ENCODE measurements around the gene DLX4.

DLX4 gene

GRCh38 chr17:49990331-49990730, 21.3 kb downstream of the DLX4 start:
- DNase-seq = no peak

GRCh38 chr17:49990921-49991320, 21.9 kb downstream of the DLX4 start:
- DNase-seq = no peak

- no peak for DNase-seq
Observed at GRCh38 chr17:49991409-49991808, 22.4 kb downstream of the DLX4 start.

DNA sequence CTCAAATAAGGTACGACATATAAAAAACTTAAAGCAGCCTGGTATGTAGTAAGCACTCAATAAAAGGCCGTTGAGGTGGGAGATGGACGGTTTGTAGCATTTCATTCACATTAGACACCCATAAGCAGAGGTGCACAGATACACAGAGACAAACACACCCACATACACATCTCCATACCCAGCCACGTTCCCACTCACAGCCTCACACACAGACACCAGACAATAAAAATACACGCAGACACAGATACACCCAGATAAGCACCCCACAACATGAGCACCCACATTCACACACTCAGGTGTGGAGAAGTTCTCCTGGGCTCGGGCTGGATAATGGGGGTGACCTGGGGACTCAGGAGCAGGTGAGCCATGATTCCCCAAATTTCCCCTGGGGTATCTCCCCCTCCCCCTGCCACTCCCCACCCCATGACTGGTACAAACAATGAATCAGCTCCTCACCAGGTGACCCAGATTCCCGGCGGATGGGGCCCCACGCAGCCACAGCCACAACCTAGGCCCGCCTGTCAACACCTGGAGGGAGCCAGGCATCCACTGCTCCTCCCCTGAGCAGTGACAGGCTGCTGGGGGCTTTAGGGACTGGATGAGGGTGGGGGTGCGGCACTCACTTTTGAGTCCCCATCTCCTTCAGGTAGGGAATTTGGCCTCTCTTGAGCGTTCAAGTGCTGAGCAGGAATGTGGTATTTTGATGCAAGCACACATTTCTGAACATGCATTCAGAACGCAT, 23.4 kb downstream of the DLX4 start:
- DNase-seq = no peak

DNA sequence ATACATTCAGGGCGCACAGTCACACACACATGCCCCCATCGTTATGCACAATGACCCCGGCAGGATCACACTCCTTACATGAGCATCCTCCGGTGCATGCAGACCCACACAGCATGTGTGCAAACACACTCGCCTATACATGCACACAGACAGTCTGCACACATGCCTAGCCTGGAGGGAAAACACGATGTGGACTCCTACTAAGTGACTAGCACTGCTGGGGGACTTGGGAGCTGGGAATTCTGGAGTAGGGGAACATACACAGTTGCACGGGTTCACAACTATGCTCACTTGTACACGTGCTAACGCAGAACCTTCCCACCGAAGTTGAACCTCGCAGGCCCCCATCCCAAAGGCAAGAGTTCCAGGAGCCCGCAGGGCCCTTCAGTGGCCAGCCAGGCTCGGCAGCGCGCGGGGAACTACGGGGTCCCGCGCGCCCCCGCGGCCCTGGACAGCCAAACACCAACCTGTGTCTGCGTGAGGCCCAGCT, 24.0 kb downstream of the DLX4 start:
- no peak for DNase-seq

DNA sequence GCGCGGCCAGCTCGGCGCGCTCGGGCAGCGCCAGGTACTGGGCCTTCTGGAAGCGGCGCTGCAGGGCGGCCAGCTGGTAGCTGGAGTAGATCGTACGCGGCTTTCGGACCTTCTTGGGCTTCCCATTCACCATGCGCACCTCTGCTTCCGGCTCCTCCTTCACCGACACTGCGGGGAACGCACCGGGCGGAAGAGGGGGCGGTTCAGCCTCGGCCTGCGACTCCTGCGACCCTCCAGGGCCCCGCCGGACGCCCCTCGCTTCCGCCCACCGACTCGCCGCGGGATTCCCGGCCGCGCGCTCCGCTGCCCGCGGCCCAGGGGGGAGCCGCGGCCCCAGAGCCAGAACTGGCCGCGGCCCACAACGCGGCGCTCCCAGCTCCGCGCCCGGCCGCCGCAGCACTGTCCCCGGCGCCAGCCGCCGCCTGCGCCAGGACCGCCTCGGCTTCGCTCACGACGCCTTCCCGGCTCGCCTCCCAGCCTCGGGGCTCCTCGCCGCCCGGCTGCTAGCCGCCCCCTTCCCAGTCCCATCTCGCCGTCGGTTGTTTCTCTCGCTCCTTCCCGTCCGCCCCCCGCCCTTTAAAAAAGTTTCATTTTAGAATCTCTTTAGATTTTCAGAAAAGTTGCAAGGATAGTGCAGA, 24.6 kb downstream of the DLX4 start:
- no peak for DNase-seq

GRCh38 chr17:49994085-49995054, 25.4 kb downstream of the DLX4 start:
- no peak for DNase-seq

GRCh38 chr17:49995055-49995738, 26.2 kb downstream of the DLX4 start, which contains the start of gene DLX3:
Gene DLX3 (minus strand): TSS chr17:49995224. CDS start chr17:49994998, 226 bp downstream.
- no peak for DNase-seq

DNA sequence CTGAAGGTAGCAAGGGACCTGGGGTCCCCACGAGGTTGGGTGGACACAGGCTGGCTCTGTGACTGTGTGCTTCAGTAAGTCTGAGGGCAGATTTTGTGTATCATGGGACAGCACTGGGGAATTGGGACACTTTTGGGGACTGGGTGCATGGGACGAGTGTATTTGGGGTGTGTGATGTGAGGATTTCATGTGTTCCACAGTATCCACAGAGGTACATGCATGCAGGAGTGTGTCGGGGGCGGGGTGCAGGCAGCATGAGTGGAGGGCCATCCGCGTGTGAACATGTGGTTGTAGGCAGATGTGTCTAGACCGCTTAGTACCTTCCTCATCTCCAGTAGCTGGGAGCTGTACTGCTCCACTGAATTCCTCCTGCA, 27.1 kb downstream of the DLX4 start:
- DNase-seq = no peak

DNA sequence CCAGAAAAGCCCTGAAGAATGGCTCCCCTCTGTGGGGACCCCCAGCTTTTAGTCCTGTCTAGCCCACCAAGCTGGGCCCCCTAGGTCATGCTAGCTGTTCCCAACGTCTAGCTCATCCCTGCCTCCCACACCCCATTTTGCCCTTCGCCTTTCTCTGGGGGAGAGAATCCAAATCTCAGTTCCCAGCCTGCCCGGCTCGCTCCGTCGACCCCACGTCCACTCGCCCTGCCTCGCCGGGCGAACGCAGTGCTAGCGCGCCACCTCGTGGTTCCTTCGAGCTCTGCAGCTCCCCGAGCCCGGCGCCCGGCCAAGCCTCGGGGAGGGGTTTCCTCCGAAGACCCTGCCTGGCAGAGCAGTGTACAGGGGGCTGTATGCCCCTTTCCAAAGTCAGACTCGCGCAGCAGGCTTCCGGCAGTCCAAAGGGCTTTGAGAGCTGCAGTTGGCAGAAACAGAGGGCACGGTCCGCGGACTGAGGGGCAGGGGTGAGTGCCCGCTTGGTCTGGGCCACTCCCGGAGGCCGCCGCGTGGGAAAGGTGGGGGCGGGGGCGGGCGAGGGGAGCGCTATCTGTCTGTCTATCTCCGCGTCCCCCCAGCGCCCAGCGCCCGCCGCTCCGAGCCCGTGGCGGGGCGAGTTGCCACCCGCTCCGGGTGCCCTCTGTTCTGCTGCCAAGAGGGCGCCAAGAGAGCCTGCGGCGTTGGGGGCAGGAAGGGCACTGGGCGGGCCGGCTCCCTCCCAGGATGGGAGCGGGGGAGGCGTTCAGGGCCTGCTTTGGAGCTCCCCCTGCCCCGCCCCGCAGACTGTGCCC, 27.7 kb downstream of the DLX4 start:
- DNase-seq = peak in 1 of 2 experiments; percentile 26

DNA sequence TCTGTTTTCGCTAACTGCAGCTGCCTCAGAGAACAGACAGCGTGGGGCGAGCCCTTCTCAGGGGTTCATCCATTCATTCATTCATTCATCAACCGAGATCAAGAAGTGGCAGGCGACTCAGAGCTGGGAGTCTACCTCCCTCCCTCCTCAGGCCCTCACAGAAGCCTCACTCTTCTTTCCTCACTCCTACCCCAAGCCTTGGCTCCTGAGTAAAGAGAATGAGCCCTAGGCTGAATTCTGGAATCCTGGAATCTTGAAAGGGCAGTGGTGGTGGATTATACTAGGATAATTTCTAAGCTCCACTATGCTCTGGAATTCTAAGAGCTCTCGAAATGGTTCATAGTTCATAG, 28.3 kb downstream of the DLX4 start:
- DNase-seq = no peak

GRCh38 chr17:49997773-49998703, 29.0 kb downstream of the DLX4 start:
- DNase-seq = peak; percentile 57 to 75

DNA sequence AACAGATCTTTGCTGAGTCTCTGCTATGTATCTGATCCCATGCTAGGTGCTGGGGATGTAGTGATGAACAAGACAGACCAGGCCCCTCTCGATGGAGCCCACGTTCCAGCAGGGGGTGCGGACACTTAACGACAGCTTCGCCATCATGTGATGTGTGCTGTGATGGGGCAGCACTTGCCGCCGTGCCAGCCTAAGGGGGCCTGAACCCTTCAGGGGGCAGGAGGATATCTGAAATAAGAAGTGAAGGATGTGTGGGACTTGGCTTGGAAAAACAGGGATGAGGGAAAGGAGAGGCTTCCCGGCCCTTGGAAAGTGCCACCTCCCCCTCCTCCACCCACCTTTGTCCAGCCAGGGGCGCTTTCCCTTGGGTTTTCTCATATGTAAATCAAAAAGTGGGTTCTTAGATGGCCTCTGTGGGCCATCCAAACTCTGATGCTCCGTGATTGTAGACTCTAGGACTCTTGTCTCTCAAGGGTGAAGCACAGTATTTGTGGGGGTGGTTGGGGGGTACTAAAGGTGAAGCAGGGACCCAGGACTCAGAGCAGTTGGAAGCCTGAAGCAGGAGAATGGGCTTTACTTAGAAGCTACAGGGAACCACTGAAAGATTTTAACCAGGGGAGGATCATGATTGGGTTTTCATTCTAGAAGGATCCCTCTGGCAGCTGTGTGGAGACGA, 30.0 kb downstream of the DLX4 start:
- no peak for DNase-seq

DNA sequence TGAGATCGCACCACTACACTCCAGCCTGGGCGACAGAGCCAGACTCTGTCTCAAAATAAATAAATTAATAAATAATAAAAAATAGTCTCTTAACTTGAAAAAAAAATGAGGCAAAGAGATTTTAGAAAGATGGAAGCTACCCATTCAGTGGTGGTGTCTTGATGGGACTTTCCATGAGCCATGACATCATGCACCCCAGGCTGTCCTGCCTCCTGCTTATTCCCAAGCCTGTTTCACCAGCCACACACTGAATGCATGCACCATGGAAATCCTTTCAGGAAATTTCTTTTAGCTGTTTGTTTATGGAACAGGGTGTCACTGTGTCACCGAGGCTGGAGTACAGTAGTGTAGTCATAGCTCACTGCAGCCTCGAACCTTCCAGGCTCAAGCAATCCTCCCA, 34.9 kb downstream of the DLX4 start:
- DNase-seq = no peak

DNA sequence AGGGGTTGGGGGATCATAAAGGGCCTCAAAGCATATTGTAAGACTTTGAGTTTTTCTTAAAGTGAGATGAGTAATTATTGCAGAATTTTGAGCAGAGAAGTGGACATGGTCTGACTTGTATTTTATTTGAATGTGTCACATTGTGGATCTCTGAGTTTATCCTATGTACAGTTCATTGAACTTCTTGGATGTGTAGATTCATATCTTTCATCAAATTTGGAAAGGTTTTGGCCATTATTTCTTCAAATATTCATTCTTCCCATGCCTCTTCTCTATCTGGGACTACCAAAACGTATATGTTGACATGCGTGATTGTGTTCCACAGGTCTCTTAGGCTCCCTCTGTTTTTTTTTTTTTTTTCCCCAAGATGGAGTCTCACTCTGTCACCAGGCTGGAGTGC, 40.3 kb downstream of the DLX4 start:
- no peak for DNase-seq

DNA sequence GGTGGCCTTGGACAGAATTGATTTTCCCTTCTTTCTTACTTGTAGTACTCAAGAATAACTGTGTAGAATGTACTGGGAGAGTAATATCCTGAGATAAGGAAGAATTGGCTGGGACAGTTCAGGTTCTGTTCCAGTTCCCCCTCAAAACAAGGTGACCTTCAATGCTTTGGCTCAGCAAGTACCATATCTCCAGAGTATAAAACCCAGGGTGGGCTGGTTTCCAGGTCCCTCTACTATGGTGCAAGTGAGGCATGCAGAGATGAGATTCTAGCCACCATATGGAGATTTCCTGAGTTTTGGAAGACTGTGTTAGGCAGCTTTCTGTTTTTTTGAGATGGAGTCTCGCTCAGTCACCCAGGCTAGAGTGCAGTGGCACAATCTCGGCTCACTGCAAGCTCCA, 44.1 kb downstream of the DLX4 start:
- no peak for DNase-seq

GRCh38 chr17:50014471-50015088, 45.6 kb downstream of the DLX4 start:
- no peak for DNase-seq

GRCh38 chr17:50015146-50015545, 46.2 kb downstream of the DLX4 start:
- DNase-seq = no peak

GRCh38 chr17:50018909-50019308, 49.9 kb downstream of the DLX4 start:
- DNase-seq = no peak

All from SW 1271 (cell line).